SK-N-SH (cell line): ENCODE results near the gene MAP2. TPM values are rescaled to one million over a fixed set of nuclear protein-coding genes. Genes with fewer than 3 reads are reported as not detected.

Source experiments
- CTCF ChIA-PET: fragments of 300-600, 350-600 bp; formaldehyde crosslinking; extraction: SDS; loops from one replicate; lab custom pipeline; 2021; lab: Yijun Ruan, JAX
- POLR2A ChIA-PET: fragments of 350-600 bp; sonication (Branson Sonifier 250); formaldehyde crosslinking; extraction: SDS; loops from one replicate; lab custom pipeline; 2020; ENCODE audit warnings: antibody characterized with exemption, inconsistent platforms; lab: Yijun Ruan, JAX
- DNase-seq: peaks from one replicate; pipeline ENCODE4 v3.0.0; 2012
- H2AFZ ChIP-seq: fragments of 200-600 bp; sonication (generic); 2 replicates; pipeline ENCODE4 v1.8.1; 2016; ENCODE audit warnings: antibody characterized with exemption, mild to moderate bottlenecking, low read depth
- H3F3A ChIP-seq: fragments of 200-600 bp; sonication (generic); replicated peaks from 2 replicates; pipeline ENCODE3; 2016; ENCODE audit warnings: antibody characterized with exemption, mild to moderate bottlenecking; ENCODE audit not compliant: insufficient read depth
- H3K27ac ChIP-seq, 2 experiments: fragments of 200-500 bp in 1 of 2; fragments of 200-600 bp in 1 of 2; sonication (Bioruptor generic) in 1 of 2; sonication (generic), shearing (Covaris generic) in 1 of 2; 2 replicates each; pipeline versions ENCODE4 v1.5.1 to v1.6.1; 2014 to 2016; ENCODE audit warnings: low read depth in 2 of 2, inconsistent platforms in 1 of 2, low read length in 1 of 2, mild to moderate bottlenecking in 1 of 2, mixed read lengths in 1 of 2
- H3K27me3 ChIP-seq: fragments of 200-600 bp; sonication (generic), shearing (Covaris generic); 2 replicates; pipeline ENCODE4 v1.6.1; 2016; ENCODE audit warnings: mixed run types; ENCODE audit not compliant: insufficient read depth
- H3K36me3 ChIP-seq, 2 experiments: fragments of 200-500 bp in 1 of 2; fragments of 200-600 bp in 1 of 2; sonication (Bioruptor generic) in 1 of 2; sonication (generic) in 1 of 2; replicated peaks in 1 of 2; 2 replicates each; pipeline versions ENCODE3 to v1.5.1; 2014 to 2016; ENCODE audit warnings: low read length in 1 of 2, mild to moderate bottlenecking in 1 of 2; ENCODE audit not compliant: insufficient read depth in 2 of 2, control insufficient read depth in 1 of 2
- H3K4me1 ChIP-seq, 2 experiments: fragments of 200-500 bp in 1 of 2; fragments of 200-600 bp in 1 of 2; sonication (Bioruptor generic) in 1 of 2; sonication (generic), shearing (Covaris generic) in 1 of 2; 2 replicates each; pipeline versions ENCODE4 v1.5.1 to v1.6.1; 2014 to 2016; ENCODE audit warnings: low read depth in 1 of 2, low read length in 1 of 2, mixed run types in 1 of 2; ENCODE audit not compliant: insufficient read depth in 2 of 2, control insufficient read depth in 1 of 2
- H3K4me2 ChIP-seq: fragments of 200-600 bp; sonication (generic), shearing (Covaris generic); 2 replicates; pipeline ENCODE4 v1.6.1; 2017; ENCODE audit warnings: mixed run types
- H3K4me3 ChIP-seq, 2 experiments: fragments of 200-500 bp in 1 of 2; fragments of 200-600 bp in 1 of 2; sonication (Bioruptor generic) in 1 of 2; sonication (generic), shearing (Covaris generic) in 1 of 2; 2 replicates each; pipeline versions ENCODE4 v1.5.1 to v1.8.1; 2014 to 2016; ENCODE audit warnings: low read depth in 2 of 2, inconsistent platforms in 1 of 2, low read length in 1 of 2, mild to moderate bottlenecking in 1 of 2, mixed read lengths in 1 of 2, moderate library complexity in 1 of 2
- H3K79me2 ChIP-seq: fragments of 200-600 bp; sonication (generic); 2 replicates; pipeline ENCODE4 v1.8.1; 2017; ENCODE audit warnings: mild to moderate bottlenecking; ENCODE audit not compliant: insufficient read depth
- H3K9ac ChIP-seq: fragments of 200-600 bp; sonication (generic); 2 replicates; pipeline ENCODE4 v1.6.1; 2017; ENCODE audit warnings: mixed run types
- H3K9me2 ChIP-seq: fragments of 200-600 bp; sonication (generic); 2 replicates; pipeline ENCODE4 v1.6.1; 2017; ENCODE audit warnings: mixed run types
- H3K9me3 ChIP-seq: fragments of 200-600 bp; sonication (generic); 2 replicates; pipeline ENCODE4 v1.6.1; 2017; ENCODE audit warnings: mixed run types, mild to moderate bottlenecking, moderate library complexity
- H4K20me1 ChIP-seq: fragments of 200-600 bp; sonication (generic); 2 replicates; pipeline ENCODE4 v1.6.1; 2017; ENCODE audit warnings: mild to moderate bottlenecking, mixed run types; ENCODE audit not compliant: insufficient read depth
- EP300 ChIP-seq, 2 experiments: IDR thresholded peaks; 2 replicates each; pipeline versions ENCODE4 v1.4.0 to v1.6.1; 2012; ENCODE audit warnings: borderline replicate concordance in 1 of 2, low read depth in 1 of 2, low read length in 1 of 2
- GATA2 ChIP-seq: sonication (generic); formaldehyde crosslinking; IDR thresholded peaks from 2 replicates; pipeline ENCODE4 v1.5.0; 2020; ENCODE audit warnings: mild to moderate bottlenecking, missing genetic modification reagents
- IRF3 ChIP-seq: fragments of 150-350 bp; IDR thresholded peaks from 2 replicates; pipeline ENCODE4 v1.6.1; 2016; ENCODE audit warnings: mild to moderate bottlenecking, low read depth, low read length
- JUND ChIP-seq: IDR thresholded peaks from 2 replicates; pipeline ENCODE4 v1.4.0; 2012
- MAX ChIP-seq: IDR thresholded peaks from 2 replicates; pipeline ENCODE4 v1.4.0; 2012; ENCODE audit warnings: low read depth
- NFIC ChIP-seq: IDR thresholded peaks from 2 replicates; pipeline ENCODE4 v1.4.0; 2012; ENCODE audit warnings: borderline replicate concordance
- PBX3 ChIP-seq: IDR thresholded peaks from 2 replicates; pipeline ENCODE4; 2012
- RCOR1 ChIP-seq: fragments of 150-350 bp; IDR thresholded peaks from 2 replicates; pipeline ENCODE4 v1.6.1; 2017; ENCODE audit warnings: antibody characterized with exemption, low read length
- REST ChIP-seq: IDR thresholded peaks from 2 replicates; pipeline ENCODE4 v1.6.1; 2012; ENCODE audit warnings: mild to moderate bottlenecking, low read depth, low read length, moderate library complexity
- RXRA ChIP-seq: IDR thresholded peaks from 2 replicates; pipeline ENCODE4 v1.4.0; 2012; ENCODE audit warnings: low read depth, mild to moderate bottlenecking, borderline replicate concordance
- TCF12 ChIP-seq: IDR thresholded peaks from 2 replicates; pipeline ENCODE4 v1.4.0; 2012
- TEAD4 ChIP-seq: IDR thresholded peaks from 2 replicates; pipeline ENCODE4 v1.4.0; 2012; ENCODE audit warnings: mild to moderate bottlenecking, borderline replicate concordance; ENCODE audit not compliant: insufficient read depth
- WGBS: methylation state at CpG from one replicate; pipeline ENCODE4 v1.1.6; 2017; ENCODE audit warnings: low lambda C conversion rate; 5-methylcytosine and 5-hydroxymethylcytosine counted together
- polyA plus RNA-seq, 3 experiments: library from polyadenylated mRNA; depleted of rRNA; stranded (reverse); fragments of >200 nt; gene quantifications; 2 replicates each; pipeline ENCODE4 v1.2.3, GENCODE V29; 2012

Gene MAP2
- polyA plus RNA-seq, 1 of the 3 experiments (the other 2 are of a cell fraction): 7.8 TPM

GRCh38 chr2:209391776-209392401 is 32.0 kb upstream of the MAP2 start:
- no peak for DNase-seq
- no peaks in the 10 kb centered on the region for H4K20me1 ChIP-seq
- H3K4me2 ChIP-seq: no peak overlapping the region
- H3K4me3 ChIP-seq: no peak overlapping the region
- H2AFZ ChIP-seq: no peak overlapping the region
- TF ChIP-seq TCF12 (peak; percentile 64; the same call in 1 of the 2 replicates), PBX3 (peak; percentile 86), IRF3 (no peak), GATA2 (CRISPR knock-in tag) (no peak), EP300 (IDR thresholded peaks at IDR 0.05; ENCODE audit: borderline replicate concordance in 1 of 2, low read depth in 1 of 2, low read length in 1 of 2) (peak in 1 of 2 experiments; percentile 45; a peak in 1 of 4 replicates), MAX (peak; percentile 53), REST (0 out of 2 replicates have a peak, but pooled peaks have one; percentile 14), JUND (peak; percentile 58), RCOR1 (no peak), RXRA (peak; percentile 51; the same call in 1 of the 2 replicates), TEAD4 (peak; percentile 70; the same call in 1 of the 2 replicates), NFIC (peak; percentile 64)
- TF ChIP-seq, all 33 proteins: peak for 9
- POLR2A ChIA-PET: interaction anchor here (0.7 kb wide), 1 partner anchor 612 kb away, joined by 3 read pairs; no protein-coding TSS in a partner anchor
- WGBS: 33% methylated on average over 3 of the region's 3 CpGs
- CTCF ChIA-PET: no interaction called here
- no peaks in the 10 kb centered on the region for H3K27me3 ChIP-seq
- H3K36me3 ChIP-seq: no peaks in the 10 kb centered on the region
- H3K9me3 ChIP-seq: no peaks in the 10 kb centered on the region; the same call in 1 of the 2 replicates
- H3K9me2 ChIP-seq: no peaks in the 10 kb centered on the region
- peaks cover 0 to 13% of the 10 kb centered on the region in 2 experiments; a peak in 1 of 4 replicates for H3K4me1 ChIP-seq
- no peaks in the 10 kb centered on the region for H3K79me2 ChIP-seq
- H3K9ac ChIP-seq: no peak overlapping the region; the same call in 1 of the 2 replicates
- peak overlapping the region; percentile 28 to 73; a peak in 3 of 4 replicates for H3K27ac ChIP-seq
- H3F3A ChIP-seq: peaks cover 10% of the 10 kb centered on the region
